Body of pancreas (tissue), 4 donors: Measurements from ENCODE around the gene ADGRG2.

Experiments used
- CTCF ChIP-seq, 7 experiments: fragments of 450-650 bp in 4 of 7; fragments of 200-600 bp in 3 of 7; sonication (generic) in 3 of 7; IDR thresholded peaks; one replicate each; pipeline ENCODE4 v1.5.1; 2016 to 2019; ENCODE audit warnings: antibody characterized with exemption in 7 of 7
- POLR2A ChIP-seq, 3 donors: fragments of 450-650 bp; IDR thresholded peaks; one replicate each; pipeline ENCODE4 v1.6.1; 2016; ENCODE audit warnings: antibody characterized with exemption in 3 of 3, mild to moderate bottlenecking in 2 of 3

GRCh38 chrX:19133784-19134183 is 11.5 kb upstream of the ADGRG2 start:
- no peak for TF ChIP-seq CTCF (IDR thresholded peaks at IDR 0.05)
- TF ChIP-seq POLR2A (IDR thresholded peaks at IDR 0.05) = no peak
